NCI-H1930 (cell line): ENCODE measurements around the gene TRIM15.

Experiments
- DNase-seq, 2 experiments: peaks; one replicate each; lab custom pipeline; 2025; lab: John Stamatoyannopoulos, UW

Gene TRIM15

GRCh38 chr6:30145818-30146217, 17.5 kb upstream of the TRIM15 start:
- DNase-seq: no peak

- no peak for DNase-seq
These were observed 16.2 kb upstream of the TRIM15 start for GRCh38 chr6:30147096-30147495.

DNA sequence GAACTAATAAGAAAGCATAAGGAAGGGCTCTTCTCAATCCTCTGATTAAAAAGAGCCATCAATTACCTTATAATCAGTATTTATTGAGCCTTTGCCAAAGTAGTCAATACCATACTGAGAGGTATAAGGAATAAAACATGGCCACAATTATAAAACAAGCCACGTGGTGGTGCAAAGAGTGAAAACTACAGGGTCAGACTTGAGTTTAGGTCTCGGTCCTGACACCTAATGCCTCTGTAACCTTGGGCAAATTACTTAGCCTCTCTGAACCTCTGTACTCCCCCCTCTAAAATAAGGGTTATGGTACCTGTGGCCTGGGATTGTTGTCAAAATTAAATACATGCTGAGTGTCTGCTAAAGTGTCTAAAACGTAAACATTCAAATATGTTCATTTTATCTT, 14.1 kb upstream of the TRIM15 start:
- DNase-seq: no peak

GRCh38 chr6:30149858-30150550, 13.3 kb upstream of the TRIM15 start:
- no peak for DNase-seq

DNA sequence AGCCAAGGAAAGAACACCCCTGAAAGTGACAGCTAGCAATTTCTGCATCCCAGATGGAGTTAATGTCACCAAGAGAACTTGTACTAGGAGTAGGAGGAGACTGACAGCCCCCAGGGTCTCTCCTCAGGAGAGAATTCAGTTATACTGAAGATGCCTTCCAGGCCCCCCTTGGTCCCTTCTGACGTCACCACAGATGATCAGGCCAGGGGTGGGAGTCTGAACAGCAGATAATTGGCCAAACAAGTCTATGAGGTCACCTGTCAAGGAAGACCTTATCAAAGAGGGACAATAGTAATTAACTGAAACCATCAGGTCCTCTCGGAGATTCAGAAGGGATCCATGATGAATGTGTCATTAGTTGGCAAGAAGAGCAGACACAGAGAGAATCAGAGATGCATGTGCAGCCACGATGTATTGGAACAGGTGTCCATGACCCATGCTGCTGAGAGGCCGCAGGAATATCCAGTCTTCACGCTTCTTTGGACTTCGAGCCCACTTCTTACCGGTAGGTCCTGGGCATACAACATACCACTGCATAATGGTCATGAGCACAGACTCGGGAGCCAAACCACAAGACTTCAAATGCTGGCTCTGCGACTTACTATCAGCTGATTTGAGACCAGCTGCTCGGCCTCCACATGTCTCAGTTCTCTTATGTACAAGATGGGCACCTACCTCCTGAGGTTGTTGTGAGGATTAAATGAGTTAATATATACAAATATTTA, 12.5 kb upstream of the TRIM15 start:
- DNase-seq: no peak

- DNase-seq: no peak
These were observed 11.8 kb upstream of the TRIM15 start for GRCh38 chr6:30151580-30151979.

DNA sequence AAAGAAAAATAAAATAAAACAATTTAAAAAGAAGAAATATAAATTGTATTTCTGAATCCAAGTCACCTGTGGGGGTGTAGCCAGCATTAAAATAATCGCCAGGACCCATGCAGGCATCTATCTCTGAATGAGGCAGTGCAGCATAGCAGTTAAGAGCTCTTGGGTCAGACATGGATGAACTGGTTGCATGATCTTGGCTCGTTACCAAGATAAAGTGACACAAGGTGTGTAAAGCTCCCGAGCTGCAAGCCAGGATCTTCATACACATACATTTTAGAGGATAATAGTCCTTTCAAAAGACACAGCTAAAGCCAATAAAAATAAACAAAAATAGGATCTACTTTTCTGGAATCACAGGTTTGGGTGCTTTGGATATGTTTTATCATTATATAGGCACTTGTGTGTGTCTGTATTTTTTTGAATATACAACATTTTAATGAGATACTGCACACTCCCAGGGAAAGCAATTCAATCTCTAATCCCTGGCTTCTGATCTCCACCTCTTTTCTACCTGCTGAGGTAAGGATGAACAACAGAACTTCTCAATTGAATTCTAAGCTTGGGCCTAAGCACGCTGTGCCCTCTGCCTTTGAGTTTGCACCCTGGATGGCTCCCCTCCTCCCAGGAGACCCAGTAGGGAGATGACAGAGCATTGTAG, 11.2 kb upstream of the TRIM15 start:
- DNase-seq: no peak

GRCh38 chr6:30152910-30153610, 10.3 kb upstream of the TRIM15 start:
- DNase-seq: no peak

DNA sequence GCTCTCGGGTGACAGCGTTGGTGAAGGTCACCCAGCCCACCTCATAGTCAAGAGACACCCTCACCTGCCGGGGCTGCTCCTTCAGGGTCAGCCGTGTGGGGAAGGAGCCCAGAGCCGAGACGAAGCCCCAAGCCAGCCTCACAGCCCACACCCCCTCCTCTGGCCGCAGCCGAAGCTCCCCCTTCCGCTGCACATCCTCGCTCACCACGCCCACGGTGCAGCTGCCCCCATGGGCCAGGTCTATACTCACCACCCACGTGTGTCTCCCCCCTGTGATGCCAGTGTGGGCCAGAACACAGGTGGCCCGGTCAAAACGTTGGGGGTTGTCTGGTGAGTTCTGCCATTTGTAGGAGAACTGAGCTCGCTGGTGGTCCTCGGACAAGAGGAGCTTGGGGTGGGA, 9.3 kb upstream of the TRIM15 start:
- no peak for DNase-seq

DNA sequence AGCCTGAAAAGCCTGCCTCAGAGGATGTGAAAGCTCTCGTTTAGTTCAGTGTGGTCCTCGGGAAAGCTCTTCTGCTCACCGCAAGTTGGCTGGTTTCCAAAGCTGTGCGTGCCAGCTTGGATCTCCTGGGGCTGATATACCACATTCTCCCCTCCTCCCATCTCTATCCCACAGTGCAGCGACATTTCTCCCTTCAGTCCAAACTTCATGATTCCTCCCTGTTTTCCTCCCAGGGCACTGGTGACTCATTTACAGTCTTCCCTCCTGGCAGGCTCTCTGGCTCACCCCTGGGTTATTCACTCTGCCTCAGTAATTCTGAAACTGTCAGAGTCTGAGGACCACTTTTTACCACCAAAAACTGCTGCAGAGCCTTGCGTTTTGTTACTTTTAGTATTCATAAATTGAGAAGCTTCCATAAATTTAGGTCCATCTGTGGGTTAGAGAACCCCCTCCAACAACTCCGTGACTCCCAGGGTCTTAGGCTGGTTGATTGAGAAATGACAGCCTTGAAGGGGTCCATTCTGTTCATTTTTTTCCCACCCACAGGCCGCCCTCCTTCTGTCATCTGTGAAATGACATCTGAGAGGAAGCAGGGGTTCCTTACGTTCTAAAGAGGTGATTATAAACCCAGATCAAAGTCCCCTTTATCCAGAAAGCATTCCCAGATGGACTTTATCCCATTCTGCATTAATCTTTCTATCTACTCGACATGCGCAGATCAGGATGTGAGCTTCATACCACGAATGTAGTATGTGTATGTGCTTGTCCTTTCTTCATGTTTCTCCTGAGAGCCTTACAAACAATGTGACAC, 8.4 kb upstream of the TRIM15 start:
- DNase-seq: no peak

- DNase-seq: no peak
These were observed 7.7 kb upstream of the TRIM15 start for GRCh38 chr6:30155520-30156261.

- DNase-seq: no peak
These were observed 7.1 kb upstream of the TRIM15 start for GRCh38 chr6:30156262-30156599.

DNA sequence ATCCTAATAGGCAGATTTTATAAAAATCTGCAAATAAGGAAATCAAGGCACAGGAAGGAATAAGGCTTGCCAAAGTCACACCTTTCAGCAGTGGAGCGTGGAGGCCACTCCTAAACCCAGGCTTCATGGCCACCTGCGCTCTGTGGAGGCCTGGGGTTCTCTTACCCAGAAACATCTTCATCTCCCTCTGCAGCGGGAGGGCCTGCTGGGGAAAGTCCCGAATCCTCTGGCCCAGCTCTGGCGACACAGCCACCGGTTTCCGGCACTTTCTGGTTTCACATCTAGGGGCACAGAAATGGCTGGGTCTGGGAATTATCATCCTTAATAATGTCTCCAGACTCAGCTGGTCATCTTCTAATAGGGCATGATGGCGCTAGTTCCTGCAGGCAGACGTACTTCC, 6.6 kb upstream of the TRIM15 start:
- DNase-seq: no peak

DNA sequence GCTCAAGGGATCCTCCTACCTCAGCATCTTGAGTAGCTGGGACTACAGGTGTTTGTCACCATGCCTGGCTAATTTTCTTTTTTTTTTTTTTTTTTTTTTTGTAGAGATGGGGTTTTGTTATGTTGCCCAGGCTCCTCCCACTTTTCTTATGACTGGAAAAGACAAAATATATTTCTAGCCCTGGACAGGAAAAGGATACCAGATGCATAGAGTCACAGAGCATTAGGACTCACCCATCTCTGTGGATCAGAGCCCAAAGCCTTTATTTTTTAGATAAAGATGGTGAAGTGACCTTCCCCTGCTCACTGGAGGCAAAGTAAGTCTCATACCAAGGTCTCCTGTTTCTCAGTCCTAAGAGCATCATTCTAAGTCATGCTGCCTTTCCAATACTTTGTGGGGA, 5.8 kb upstream of the TRIM15 start:
- no peak for DNase-seq

GRCh38 chr6:30157999-30158398, 5.3 kb upstream of the TRIM15 start:
- DNase-seq: no peak

DNA sequence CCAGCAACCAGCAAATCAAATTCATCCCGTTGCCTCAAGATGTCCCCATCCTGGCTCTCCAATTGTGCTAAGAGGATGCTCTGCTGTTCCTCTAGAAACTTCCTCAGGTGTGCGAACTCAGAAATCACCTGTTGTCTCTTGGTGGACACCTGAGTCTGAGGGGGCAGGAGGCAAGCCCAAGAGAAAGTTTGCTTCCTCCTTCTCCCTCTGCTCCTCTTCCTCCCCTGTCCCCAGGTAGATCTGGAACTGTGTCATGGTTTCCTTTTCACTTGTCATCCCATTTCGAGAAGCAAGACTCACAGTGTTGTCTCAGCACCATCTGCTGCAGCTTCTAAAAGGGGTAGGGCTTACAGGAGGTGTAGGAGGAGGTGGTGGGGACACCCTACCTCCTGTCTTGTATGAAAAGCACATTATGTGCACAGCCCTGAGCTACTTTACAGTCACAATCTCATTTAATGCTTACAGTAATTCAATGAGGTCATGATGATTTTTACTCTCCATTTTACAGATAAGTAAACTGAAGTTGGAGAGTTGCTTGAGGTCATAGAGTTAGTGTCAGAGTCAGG, 4.8 kb upstream of the TRIM15 start:
- DNase-seq: no peak

GRCh38 chr6:30160008-30160784, 3.1 kb upstream of the TRIM15 start:
- no peak for DNase-seq

DNA sequence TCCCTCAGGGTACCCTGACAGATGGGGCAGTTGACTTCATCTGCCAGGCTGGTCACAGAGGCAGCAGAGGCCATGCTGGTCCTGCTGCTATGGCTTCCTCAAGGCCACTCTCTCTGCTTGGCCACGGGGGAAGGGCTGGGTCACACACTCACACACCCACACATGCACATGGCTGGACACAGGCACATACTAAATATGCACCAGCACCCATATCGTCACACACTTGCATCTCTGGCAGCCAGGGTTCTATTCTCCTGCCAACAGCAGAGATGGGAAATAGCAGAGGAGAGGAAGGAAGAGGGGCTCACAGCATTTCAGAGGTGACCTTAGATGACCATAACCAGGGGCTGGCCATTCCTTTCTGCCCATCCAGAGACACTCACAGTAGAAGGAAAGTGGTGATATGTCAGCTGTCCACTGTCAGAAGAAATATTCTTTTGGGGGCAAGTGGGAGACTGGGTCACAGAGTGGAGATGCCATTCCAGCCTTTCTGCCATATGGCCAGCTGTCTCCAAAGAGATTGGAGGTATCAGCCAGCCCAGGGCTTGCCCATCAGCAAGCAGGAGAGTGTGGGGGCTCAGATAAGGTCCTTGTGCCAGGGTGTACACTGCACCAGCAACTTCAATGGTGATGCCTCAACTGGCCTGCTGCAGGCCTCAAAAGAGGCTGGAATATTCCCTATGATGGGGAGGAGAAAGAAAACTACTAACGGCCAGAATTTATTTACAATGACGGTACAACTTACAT, 2.4 kb upstream of the TRIM15 start, which contains the start of gene TRIM10:
Gene TRIM10 (minus strand): TSS at position 427 of the 747 bp plus-strand sequence. CDS start 353 bp downstream, at position 74.
- no peak for DNase-seq
